ENCODE measurements around the gene THY1.

DNA sequence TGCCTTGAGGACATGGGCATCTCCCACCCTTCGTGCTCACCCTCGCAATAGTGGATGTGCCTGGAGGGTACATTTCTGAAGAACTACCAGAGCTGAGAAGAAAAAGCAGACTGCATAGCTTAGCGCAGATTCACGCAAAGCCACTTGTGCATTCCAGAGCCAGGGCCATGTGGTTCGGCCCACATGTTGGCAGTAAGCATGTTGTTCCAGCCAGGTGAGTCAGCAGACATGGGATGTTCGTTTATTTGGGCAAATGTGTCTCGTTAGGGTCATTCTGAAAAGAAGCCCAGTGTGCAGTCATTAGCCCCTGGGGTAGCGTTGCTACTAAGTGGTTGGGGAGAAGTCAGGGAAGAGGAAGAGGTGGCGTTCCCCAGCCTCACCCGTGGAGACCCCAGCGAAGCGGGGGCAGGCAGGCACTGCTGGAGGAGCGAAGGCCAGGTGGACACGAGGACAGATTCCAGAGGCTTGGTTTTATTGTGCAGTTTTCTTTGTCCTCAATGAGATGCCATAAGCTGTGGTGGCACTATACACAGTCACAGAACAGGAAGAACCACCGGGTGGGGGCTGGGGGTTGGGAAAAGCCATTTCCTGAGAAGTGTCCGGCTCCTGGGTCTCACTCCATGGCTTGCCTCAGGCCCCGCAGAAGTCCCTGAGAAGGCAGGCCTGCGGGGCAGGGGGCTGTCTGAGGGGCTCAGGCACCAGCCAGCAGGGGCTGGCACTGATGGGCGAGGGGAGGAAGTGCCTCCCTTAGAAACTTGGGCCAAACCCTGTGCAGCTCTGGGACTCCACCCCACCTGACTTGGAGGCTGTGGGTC is 5.0 kb downstream of the THY1 start:
- TF ChIP-seq EZH2 (IDR thresholded peaks at IDR 0.05; ENCODE audit: borderline replicate concordance, insufficient read depth, low read length, poor library complexity, severe bottlenecking), result no peak
- TF ChIP-seq, protein P1, sequence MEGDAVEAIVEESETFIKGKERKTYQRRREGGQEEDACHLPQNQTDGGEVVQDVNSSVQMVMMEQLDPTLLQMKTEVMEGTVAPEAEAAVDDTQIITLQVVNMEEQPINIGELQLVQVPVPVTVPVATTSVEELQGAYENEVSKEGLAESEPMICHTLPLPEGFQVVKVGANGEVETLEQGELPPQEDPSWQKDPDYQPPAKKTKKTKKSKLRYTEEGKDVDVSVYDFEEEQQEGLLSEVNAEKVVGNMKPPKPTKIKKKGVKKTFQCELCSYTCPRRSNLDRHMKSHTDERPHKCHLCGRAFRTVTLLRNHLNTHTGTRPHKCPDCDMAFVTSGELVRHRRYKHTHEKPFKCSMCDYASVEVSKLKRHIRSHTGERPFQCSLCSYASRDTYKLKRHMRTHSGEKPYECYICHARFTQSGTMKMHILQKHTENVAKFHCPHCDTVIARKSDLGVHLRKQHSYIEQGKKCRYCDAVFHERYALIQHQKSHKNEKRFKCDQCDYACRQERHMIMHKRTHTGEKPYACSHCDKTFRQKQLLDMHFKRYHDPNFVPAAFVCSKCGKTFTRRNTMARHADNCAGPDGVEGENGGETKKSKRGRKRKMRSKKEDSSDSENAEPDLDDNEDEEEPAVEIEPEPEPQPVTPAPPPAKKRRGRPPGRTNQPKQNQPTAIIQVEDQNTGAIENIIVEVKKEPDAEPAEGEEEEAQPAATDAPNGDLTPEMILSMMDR (IDR thresholded peaks at IDR 0.05; ENCODE audit: poor library complexity, severe bottlenecking), result no peak
